ENCODE results near the gene DENND6B.
"Not testable (repeated sequence)": the region's sequence is repeated elsewhere in the genome, so short reads cannot be mapped to it uniquely, and the experiment has no call there.

DNA sequence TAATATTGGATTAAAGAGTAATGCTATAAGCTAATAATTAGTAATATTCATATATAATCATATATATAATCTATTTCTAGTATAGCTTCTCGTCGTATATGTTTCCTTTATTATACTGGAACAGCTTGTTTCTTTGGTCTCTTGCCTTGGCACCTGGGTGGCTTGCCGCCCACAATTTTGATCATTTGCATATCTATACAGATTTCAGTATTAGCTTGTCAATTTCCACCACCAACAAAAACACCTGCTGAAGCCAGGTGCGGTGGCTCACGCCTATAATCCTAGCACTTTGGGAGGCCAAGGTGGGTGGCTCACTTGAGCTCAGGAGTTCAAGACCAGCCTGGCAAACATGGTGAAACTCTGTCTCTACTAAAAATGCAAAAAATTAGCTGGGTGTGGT is 7.6 kb upstream of the DENND6B start:
- TF ChIP-seq NFE2L1 (CRISPR knock-in tag; IDR thresholded peaks at IDR 0.05); IRF2 (CRISPR knock-in tag; IDR thresholded peaks at IDR 0.05; ENCODE audit: borderline replicate concordance, low read depth); TP53 (CRISPR knock-in tag; IDR thresholded peaks at IDR 0.05); FOXP1 (CRISPR knock-in tag; IDR thresholded peaks at IDR 0.05; ENCODE audit: borderline replicate concordance); TCF7 (CRISPR knock-in tag; IDR thresholded peaks at IDR 0.05; ENCODE audit: low read depth); KAT7 (CRISPR knock-in tag; IDR thresholded peaks at IDR 0.05; ENCODE audit: borderline replicate concordance); ESRRA (CRISPR knock-in tag; IDR thresholded peaks at IDR 0.05; ENCODE audit: borderline replicate concordance); ZNF232 (CRISPR knock-in tag; IDR thresholded peaks at IDR 0.05): not testable (repeated sequence)
- TF ChIP-seq, protein P1, sequence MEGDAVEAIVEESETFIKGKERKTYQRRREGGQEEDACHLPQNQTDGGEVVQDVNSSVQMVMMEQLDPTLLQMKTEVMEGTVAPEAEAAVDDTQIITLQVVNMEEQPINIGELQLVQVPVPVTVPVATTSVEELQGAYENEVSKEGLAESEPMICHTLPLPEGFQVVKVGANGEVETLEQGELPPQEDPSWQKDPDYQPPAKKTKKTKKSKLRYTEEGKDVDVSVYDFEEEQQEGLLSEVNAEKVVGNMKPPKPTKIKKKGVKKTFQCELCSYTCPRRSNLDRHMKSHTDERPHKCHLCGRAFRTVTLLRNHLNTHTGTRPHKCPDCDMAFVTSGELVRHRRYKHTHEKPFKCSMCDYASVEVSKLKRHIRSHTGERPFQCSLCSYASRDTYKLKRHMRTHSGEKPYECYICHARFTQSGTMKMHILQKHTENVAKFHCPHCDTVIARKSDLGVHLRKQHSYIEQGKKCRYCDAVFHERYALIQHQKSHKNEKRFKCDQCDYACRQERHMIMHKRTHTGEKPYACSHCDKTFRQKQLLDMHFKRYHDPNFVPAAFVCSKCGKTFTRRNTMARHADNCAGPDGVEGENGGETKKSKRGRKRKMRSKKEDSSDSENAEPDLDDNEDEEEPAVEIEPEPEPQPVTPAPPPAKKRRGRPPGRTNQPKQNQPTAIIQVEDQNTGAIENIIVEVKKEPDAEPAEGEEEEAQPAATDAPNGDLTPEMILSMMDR (IDR thresholded peaks at IDR 0.05): not testable (repeated sequence)
- TF ChIP-seq, protein P2, sequence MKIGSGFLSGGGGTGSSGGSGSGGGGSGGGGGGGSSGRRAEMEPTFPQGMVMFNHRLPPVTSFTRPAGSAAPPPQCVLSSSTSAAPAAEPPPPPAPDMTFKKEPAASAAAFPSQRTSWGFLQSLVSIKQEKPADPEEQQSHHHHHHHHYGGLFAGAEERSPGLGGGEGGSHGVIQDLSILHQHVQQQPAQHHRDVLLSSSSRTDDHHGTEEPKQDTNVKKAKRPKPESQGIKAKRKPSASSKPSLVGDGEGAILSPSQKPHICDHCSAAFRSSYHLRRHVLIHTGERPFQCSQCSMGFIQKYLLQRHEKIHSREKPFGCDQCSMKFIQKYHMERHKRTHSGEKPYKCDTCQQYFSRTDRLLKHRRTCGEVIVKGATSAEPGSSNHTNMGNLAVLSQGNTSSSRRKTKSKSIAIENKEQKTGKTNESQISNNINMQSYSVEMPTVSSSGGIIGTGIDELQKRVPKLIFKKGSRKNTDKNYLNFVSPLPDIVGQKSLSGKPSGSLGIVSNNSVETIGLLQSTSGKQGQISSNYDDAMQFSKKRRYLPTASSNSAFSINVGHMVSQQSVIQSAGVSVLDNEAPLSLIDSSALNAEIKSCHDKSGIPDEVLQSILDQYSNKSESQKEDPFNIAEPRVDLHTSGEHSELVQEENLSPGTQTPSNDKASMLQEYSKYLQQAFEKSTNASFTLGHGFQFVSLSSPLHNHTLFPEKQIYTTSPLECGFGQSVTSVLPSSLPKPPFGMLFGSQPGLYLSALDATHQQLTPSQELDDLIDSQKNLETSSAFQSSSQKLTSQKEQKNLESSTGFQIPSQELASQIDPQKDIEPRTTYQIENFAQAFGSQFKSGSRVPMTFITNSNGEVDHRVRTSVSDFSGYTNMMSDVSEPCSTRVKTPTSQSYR (CRISPR knock-in tag; IDR thresholded peaks at IDR 0.05): not testable (repeated sequence)
- TF ChIP-seq, protein P3, sequence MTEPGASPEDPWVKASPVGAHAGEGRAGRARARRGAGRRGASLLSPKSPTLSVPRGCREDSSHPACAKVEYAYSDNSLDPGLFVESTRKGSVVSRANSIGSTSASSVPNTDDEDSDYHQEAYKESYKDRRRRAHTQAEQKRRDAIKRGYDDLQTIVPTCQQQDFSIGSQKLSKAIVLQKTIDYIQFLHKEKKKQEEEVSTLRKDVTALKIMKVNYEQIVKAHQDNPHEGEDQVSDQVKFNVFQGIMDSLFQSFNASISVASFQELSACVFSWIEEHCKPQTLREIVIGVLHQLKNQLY (CRISPR knock-in tag; IDR thresholded peaks at IDR 0.05): not testable (repeated sequence)
- TF ChIP-seq, protein P4, sequence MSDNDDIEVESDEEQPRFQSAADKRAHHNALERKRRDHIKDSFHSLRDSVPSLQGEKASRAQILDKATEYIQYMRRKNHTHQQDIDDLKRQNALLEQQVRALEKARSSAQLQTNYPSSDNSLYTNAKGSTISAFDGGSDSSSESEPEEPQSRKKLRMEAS (CRISPR knock-in tag; IDR thresholded peaks at IDR 0.05): not testable (repeated sequence)
- TF ChIP-seq, protein P5, sequence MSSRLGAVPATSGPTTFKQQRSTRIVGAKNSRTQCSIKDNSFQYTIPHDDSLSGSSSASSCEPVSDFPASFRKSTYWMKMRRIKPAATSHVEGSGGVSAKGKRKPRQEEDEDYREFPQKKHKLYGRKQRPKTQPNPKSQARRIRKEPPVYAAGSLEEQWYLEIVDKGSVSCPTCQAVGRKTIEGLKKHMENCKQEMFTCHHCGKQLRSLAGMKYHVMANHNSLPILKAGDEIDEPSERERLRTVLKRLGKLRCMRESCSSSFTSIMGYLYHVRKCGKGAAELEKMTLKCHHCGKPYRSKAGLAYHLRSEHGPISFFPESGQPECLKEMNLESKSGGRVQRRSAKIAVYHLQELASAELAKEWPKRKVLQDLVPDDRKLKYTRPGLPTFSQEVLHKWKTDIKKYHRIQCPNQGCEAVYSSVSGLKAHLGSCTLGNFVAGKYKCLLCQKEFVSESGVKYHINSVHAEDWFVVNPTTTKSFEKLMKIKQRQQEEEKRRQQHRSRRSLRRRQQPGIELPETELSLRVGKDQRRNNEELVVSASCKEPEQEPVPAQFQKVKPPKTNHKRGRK (CRISPR knock-in tag; IDR thresholded peaks at IDR 0.05; ENCODE audit: borderline replicate concordance): not testable (repeated sequence)
- TF ChIP-seq, protein P6, sequence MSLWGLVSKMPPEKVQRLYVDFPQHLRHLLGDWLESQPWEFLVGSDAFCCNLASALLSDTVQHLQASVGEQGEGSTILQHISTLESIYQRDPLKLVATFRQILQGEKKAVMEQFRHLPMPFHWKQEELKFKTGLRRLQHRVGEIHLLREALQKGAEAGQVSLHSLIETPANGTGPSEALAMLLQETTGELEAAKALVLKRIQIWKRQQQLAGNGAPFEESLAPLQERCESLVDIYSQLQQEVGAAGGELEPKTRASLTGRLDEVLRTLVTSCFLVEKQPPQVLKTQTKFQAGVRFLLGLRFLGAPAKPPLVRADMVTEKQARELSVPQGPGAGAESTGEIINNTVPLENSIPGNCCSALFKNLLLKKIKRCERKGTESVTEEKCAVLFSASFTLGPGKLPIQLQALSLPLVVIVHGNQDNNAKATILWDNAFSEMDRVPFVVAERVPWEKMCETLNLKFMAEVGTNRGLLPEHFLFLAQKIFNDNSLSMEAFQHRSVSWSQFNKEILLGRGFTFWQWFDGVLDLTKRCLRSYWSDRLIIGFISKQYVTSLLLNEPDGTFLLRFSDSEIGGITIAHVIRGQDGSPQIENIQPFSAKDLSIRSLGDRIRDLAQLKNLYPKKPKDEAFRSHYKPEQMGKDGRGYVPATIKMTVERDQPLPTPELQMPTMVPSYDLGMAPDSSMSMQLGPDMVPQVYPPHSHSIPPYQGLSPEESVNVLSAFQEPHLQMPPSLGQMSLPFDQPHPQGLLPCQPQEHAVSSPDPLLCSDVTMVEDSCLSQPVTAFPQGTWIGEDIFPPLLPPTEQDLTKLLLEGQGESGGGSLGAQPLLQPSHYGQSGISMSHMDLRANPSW (CRISPR knock-in tag; conservative IDR thresholded peaks at IDR 0.05; ENCODE audit: low read depth): not testable (repeated sequence)

All from WTC11 (cell line).